Epithelial cell of esophagus (primary cell): ENCODE measurements around the gene DLL4.
A peak's percentile ranks its signal among the peaks of the same experiment; 100 is the strongest.

ENCODE experiments used
- DNase-seq: peaks from one replicate; pipeline ENCODE4 v3.0.0; 2010; ENCODE audit warnings: low read depth
- H3K4me3 ChIP-seq: 2 replicates; pipeline ENCODE4 v1.5.1; 2011; ENCODE audit warnings: mild to moderate bottlenecking, low read length, control low read depth
- TF ChIP-seq, protein P1 (sequence below): IDR thresholded peaks from 2 replicates; pipeline ENCODE4 v1.5.1; 2011; ENCODE audit warnings: low read depth, mild to moderate bottlenecking, low read length, control low read depth, inconsistent platforms; ENCODE audit not compliant: insufficient read depth; ENCODE audit errors: missing control alignments

Gene DLL4

DNA sequence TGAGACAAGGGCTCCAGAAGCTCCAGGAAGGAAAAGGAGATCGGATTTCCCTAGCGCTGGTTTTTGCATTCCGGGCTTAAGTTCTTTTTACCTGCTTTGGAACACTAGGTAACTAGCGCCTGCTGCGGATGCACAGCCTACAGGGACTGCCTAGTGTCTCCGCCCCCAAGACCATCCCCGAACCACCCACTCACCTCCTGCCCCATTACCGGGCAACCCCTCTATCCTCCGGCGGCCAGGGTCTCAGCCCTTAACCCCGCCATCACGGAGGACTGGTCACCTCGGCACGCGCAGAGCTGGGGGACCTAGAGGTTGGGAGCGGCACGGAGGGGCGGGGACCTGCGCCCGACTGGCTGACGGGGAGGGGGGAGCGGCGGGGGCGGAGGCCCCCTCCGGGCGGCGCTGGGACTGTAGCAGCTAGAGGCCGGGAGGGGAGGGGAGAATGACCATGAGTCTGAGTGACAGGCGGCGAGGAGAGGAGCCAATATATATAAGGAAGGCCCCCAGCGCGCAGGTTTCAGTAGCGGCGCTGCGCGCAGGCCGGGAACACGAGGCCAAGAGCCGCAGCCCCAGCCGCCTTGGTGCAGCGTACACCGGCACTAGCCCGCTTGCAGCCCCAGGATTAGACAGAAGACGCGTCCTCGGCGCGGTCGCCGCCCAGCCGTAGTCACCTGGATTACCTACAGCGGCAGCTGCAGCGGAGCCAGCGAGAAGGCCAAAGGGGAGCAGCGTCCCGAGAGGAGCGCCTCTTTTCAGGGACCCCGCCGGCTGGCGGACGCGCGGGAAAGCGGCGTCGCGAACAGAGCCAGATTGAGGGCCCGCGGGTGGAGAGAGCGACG, at the start of gene DLL4:
Gene DLL4 (plus strand): TSS at position 520 of the 839 bp plus-strand sequence. CDS start 329 bp downstream, outside the sequence.
- TF ChIP-seq, protein P1, sequence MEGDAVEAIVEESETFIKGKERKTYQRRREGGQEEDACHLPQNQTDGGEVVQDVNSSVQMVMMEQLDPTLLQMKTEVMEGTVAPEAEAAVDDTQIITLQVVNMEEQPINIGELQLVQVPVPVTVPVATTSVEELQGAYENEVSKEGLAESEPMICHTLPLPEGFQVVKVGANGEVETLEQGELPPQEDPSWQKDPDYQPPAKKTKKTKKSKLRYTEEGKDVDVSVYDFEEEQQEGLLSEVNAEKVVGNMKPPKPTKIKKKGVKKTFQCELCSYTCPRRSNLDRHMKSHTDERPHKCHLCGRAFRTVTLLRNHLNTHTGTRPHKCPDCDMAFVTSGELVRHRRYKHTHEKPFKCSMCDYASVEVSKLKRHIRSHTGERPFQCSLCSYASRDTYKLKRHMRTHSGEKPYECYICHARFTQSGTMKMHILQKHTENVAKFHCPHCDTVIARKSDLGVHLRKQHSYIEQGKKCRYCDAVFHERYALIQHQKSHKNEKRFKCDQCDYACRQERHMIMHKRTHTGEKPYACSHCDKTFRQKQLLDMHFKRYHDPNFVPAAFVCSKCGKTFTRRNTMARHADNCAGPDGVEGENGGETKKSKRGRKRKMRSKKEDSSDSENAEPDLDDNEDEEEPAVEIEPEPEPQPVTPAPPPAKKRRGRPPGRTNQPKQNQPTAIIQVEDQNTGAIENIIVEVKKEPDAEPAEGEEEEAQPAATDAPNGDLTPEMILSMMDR, result no peak
- DNase-seq, result peak; percentile 62
- peak within 1 kb of the TSS; percentile 34 for H3K4me3 ChIP-seq

DNA sequence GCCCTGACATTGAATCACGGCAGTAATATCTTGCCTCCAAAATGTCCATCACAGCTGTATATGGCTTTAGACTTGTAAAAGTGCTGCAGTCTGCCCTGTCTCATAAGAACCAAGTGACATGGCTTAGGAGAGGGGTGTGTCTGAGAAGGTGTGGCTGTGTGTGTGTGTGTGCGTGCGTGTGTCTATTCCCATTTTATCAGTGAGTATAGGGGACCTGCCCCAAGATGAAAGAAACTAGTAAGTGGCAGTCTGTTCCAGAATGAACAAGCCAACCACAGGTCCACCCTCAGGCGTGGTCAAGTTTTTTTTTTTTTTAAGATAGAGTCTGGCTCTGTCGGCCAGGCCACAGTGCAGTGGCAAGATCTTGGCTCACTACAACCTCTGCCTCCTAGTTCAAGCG, 49.5 kb upstream of the DLL4 start:
- no peak overlapping the region for H3K4me3 ChIP-seq
- DNase-seq, result peak; percentile 35
- TF ChIP-seq, protein P1, result no peak

- no peak for DNase-seq
- H3K4me3 ChIP-seq, result no peak overlapping the region
- TF ChIP-seq, protein P1, result no peak
These were observed 47.8 kb upstream of the DLL4 start for GRCh38 chr15:40881351-40881750.

- DNase-seq, result no peak
- no peak overlapping the region for H3K4me3 ChIP-seq
- TF ChIP-seq, protein P1, result no peak
These were observed 42.6 kb upstream of the DLL4 start for GRCh38 chr15:40886586-40886985.

DNA sequence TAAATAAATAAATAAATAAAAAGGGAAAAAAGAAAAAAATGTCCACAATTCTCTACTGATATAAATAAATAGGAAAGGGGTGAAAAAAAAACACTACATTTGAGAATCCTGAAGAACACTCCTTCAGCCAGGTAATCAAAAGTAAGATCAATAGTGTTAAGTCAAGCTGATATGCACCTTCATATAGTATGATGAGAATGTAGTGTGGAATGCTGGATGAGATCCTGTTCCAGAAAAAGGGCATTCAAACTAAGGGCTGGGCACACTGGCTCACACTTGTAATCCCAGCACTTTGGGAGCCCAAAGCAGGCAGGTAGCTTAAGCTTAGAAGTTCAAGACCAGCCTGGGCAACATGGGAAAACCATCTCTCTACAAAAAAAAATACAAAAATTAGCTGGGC, 40.0 kb upstream of the DLL4 start:
- DNase-seq, result no peak
- no peak overlapping the region for H3K4me3 ChIP-seq
- TF ChIP-seq, protein P1, result no peak

- DNase-seq, result no peak
- H3K4me3 ChIP-seq, result no peak overlapping the region
- TF ChIP-seq, protein P1, result no peak
These were observed 38.0 kb upstream of the DLL4 start for GRCh38 chr15:40891138-40891537.
